Mammary epithelial cell (primary cell): ENCODE data around the gene KRTAP9-8.

Experiments
- CTCF ChIP-seq, 2 donors: IDR thresholded peaks in 1 of 2; conservative IDR thresholded peaks in 1 of 2; 2 replicates each; pipeline ENCODE4 v1.5.1; 2011 to 2012; ENCODE audit warnings: inconsistent platforms in 2 of 2, low read length in 2 of 2, mild to moderate bottlenecking in 2 of 2, control low read depth in 1 of 2, low read depth in 1 of 2; ENCODE audit not compliant: insufficient read depth in 1 of 2; ENCODE audit errors: extremely low read depth in 1 of 2
- EZH2 ChIP-seq: IDR thresholded peaks from 2 replicates; pipeline ENCODE4 v1.6.1; 2012; ENCODE audit warnings: low read length, inconsistent platforms, borderline replicate concordance

- TF ChIP-seq CTCF (conservative IDR thresholded peaks at IDR 0.05 in 1 of 2, IDR thresholded peaks at IDR 0.05 in 1 of 2; ENCODE audit: extremely low read depth in 1 of 2, insufficient read depth in 1 of 2, low read depth in 1 of 2, low read length in 2 of 2) (no peak), EZH2 (no peak)
Measured at GRCh38 chr17:41284043-41284442, 46.2 kb downstream of the KRTAP9-8 start.
